ENCODE measurements around the gene CTIF. TPM values are rescaled to one million over a fixed set of nuclear protein-coding genes. Genes with fewer than 3 reads are reported as not detected.

CTIF gene
- total and polyA plus RNA-seq, 11 donors: 21.2 to 93.0 (median 68.0) TPM

DNA sequence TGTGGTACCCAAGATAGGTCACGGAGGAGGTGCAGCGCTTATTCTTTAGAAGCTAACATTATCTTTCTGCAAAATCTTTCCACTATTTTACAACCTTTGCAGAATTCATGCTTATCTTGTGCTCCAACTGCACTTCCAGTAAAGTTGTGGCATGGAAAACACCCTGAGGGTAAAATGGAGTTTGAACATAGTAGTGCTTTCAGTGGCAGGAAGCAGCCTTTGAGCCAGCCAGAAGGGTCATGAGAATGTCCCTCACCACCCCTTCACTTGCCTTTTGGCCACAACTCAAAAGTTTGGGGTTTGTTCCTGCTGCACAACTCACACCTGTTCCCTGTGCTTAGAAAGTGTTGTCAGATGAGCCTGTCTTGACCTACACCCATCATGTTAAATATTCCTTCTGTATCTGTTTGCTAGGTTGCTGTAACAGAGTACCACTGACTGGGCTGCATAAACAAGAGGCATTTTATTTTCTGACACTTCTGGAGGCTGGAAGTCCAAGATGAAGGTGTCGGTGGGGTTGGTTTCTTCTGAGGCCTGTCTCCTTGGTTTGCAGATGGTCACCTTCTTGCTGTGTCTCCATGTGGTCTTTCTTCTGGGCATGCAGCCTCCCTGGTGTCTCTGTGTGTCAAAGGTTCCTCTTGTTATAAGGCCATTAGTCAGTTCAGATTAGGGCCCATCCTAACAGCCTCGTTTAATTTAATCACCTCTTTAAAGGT, 217.8 kb downstream of the CTIF start:
- Histone ChIP-seq H3K36me3 (peaks cover 0 to 29% (median 18%) of the 10 kb centered on the region in 9 donors), H3K9me3 (no peaks in the 10 kb centered on the region), H3K27ac (no peak overlapping the region), H3K4me1 (peaks cover 0 to 47% (median 28%) of the 10 kb centered on the region in 12 donors), H3K4me3 (no peak overlapping the region), H3K27me3 (no peaks in the 10 kb centered on the region)
- intact Hi-C loops (cut with DNase I): no loop called here
- ATAC-seq (no peak), DNase-seq (no peak)
- WGBS, 4 donors: 73 to 91% (median 89%) methylated on average over 4 of the region's 4 CpGs
- TF ChIP-seq, protein P1, sequence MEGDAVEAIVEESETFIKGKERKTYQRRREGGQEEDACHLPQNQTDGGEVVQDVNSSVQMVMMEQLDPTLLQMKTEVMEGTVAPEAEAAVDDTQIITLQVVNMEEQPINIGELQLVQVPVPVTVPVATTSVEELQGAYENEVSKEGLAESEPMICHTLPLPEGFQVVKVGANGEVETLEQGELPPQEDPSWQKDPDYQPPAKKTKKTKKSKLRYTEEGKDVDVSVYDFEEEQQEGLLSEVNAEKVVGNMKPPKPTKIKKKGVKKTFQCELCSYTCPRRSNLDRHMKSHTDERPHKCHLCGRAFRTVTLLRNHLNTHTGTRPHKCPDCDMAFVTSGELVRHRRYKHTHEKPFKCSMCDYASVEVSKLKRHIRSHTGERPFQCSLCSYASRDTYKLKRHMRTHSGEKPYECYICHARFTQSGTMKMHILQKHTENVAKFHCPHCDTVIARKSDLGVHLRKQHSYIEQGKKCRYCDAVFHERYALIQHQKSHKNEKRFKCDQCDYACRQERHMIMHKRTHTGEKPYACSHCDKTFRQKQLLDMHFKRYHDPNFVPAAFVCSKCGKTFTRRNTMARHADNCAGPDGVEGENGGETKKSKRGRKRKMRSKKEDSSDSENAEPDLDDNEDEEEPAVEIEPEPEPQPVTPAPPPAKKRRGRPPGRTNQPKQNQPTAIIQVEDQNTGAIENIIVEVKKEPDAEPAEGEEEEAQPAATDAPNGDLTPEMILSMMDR (IDR thresholded peaks at IDR 0.05): no peak
- no peak for TF ChIP-seq POLR2A (IDR thresholded peaks at IDR 0.05)

DNA sequence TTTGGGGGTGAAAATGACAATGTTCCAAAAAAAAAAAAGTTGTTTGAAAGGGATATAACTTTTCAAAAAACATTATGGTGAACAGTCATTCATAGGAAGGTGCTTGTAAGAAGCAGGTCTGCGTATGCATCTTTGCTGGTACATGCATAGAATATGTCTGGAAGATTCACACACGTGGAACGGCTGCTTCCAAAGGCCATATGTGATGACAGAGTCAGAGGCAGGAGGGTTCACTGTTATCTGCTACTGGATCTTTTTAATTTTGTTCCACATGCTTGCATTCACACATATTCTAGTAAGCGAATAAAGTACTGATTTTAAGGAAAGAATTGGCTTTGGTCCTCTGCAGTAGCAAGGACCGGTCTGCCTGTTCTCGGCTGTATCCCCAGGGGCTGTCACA, 218.5 kb downstream of the CTIF start:
- no peak for ATAC-seq
- Histone ChIP-seq H3K9me3 (no peaks in the 10 kb centered on the region), H3K36me3 (peaks cover 0 to 32% (median 20%) of the 10 kb centered on the region in 9 donors), H3K4me3 (no peak overlapping the region), H3K27me3 (no peaks in the 10 kb centered on the region), H3K4me1 (peaks cover 0 to 47% (median 28%) of the 10 kb centered on the region in 12 donors), H3K27ac (no peak overlapping the region)
- no peak for TF ChIP-seq POLR2A (IDR thresholded peaks at IDR 0.05)
- TF ChIP-seq, protein P1 (IDR thresholded peaks at IDR 0.05): no peak
- intact Hi-C loops (cut with DNase I): no loop called here
- DNase-seq: no peak
- WGBS, 4 donors: 78 to 88% (median 82%) methylated on average over 6 of the region's 6 CpGs

DNA sequence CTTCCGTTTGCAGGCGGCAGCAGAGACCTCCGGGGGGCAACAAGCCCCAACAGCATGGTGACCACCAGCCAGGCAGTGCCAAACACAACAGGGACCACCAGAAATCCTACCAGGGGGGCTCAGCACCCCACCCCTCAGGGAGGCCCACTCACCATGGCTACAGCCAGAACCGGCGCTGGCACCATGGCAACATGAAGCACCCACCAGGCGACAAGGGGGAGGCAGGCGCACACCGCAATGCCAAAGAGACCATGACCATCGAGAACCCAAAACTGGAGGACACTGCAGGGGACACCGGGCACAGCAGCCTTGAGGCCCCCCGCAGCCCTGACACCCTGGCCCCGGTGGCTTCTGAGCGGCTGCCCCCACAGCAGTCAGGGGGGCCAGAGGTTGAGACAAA, 219.1 kb downstream of the CTIF start:
- no peak for TF ChIP-seq POLR2A (IDR thresholded peaks at IDR 0.05)
- TF ChIP-seq, protein P1 (IDR thresholded peaks at IDR 0.05): no peak
- 86 to 93% (median 90%) methylated on average over 9 to 13 of the region's 13 CpGs for WGBS, 4 donors
- Histone ChIP-seq H3K27me3 (no peaks in the 10 kb centered on the region), H3K4me1 (peaks cover 0 to 45% (median 28%) of the 10 kb centered on the region in 12 donors), H3K9me3 (no peaks in the 10 kb centered on the region), H3K4me3 (no peak overlapping the region), H3K36me3 (peaks cover 0 to 32% (median 20%) of the 10 kb centered on the region in 9 donors), H3K27ac (no peak overlapping the region)
- DNase-seq (no peak), ATAC-seq (no peak)
- intact Hi-C loops (cut with DNase I): no loop called here

DNA sequence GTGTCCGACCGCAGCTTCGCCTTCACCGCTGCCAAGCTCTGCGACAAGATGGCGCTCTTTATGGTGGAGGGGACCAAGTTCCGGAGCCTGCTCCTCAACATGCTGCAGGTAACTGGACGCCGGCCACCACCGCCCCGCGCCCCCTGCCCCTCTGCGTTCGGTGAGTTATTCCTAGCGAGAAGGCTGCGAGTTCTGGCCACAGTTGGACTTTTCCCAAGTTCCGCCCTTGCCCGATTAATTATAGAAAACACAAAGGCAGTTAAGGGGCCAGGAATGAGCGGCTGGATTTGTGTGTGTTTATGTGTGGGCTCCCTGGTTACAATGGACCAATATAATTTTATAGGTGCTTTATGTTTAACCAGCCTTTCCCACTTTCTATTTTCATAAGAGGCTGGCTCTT, 222.8 kb downstream of the CTIF start:
- Histone ChIP-seq H3K4me3 (no peak overlapping the region), H3K27me3 (no peaks in the 10 kb centered on the region), H3K36me3 (peaks cover 0 to 36% (median 20%) of the 10 kb centered on the region in 9 donors), H3K9me3 (no peaks in the 10 kb centered on the region), H3K27ac (peak overlapping the region in 9 of 12 donors; percentile 14 to 60 (median 26)), H3K4me1 (peaks cover 0 to 59% (median 23%) of the 10 kb centered on the region in 12 donors)
- intact Hi-C loops (cut with DNase I): loop anchor here in 1 of 10 donors (10.0 kb wide), 1 partner anchor 47 kb away; no protein-coding TSS in a partner anchor
- ATAC-seq (peak; percentile 15 to 61 (median 22)), DNase-seq (peak in 1 of 5 donors; percentile 54)
- TF ChIP-seq, protein P1 (IDR thresholded peaks at IDR 0.05): no peak
- no peak for TF ChIP-seq POLR2A (IDR thresholded peaks at IDR 0.05)
- 71 to 78% (median 72%) methylated on average over 19 of the region's 19 CpGs for WGBS, 4 donors

Data from heart left ventricle (tissue), 16 donors.